SIG-M5 treated with dmso at 0.1 percent for 504 hours (cell line): ENCODE data around the gene CATSPERB.
"Not testable (repeated sequence)": the region's sequence is repeated elsewhere in the genome, so short reads cannot be mapped to it uniquely, and the experiment has no call there.

Source experiments
- DNase-seq: peaks from one replicate; lab custom pipeline; 2025; ENCODE audit not compliant: unreplicated experiment; lab: John Stamatoyannopoulos, UW

The CATSPERB gene

DNA sequence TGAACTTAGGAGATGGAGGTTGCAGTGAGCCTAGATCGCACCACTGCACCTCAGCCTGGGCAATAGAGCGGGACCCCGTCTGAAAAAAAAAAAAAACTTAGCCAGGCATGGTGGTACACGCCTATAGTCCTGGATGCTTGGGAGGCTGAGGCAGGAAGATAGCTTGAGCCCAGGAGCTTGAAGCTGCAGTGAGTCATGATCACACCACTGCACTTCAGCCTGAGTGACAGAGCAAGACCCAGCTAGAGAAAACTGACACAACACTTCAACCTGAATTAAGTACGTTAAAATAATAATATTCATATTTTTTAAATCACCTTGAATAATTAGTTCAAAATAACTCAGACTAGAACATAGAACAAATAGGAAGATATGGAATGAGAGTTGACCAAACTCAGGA, 5.7 kb upstream of the CATSPERB start:
- no peak for DNase-seq

DNA sequence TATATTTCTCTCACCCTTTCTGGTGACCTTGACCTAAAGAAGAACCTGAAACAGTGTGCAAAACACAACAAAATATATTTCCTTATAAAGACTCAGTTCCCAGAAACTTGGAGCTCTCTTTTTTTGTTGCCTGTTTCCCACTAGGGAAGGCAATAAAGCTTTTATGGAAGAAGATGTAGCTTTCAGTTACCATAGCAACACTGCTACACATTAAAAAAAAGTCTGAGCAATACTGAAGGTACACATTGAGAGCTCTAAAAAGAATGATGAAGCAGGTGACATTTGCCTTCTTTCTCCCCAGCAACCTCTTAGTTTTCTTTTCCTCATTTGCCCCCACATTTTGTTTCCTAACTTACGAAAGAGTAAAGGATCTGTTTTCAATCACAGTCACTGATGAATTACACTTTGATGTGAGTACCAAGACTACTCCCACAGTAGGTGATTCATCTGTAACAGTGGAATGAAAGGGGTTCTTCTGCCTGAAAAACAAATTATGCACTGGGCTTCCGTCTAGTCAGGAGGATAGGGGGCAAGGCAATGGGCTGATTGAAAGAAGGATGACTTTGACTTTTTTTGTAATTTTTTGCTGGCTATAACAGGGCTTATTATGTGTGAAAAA, 1.1 kb upstream of the CATSPERB start:
- no peak for DNase-seq

DNA sequence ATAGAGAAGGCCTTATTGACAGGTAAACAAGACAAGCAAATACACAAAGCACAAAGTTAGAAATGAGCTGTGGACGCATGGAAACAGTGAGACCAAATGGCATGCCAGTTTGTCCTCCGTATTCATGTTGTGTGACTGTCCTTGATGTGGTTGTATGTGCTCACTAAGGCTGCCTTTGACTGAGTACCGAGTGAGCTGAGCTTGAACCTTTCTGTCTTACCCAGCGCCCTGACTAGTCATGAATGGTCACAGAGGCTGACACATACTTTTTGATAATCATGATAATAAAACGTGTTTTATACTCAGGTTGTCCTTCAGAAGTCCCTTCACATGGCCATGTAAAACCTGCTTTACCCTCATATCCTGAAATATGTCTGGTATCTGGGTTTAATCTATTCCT, 553 bp upstream of the CATSPERB start:
- no peak for DNase-seq

DNA sequence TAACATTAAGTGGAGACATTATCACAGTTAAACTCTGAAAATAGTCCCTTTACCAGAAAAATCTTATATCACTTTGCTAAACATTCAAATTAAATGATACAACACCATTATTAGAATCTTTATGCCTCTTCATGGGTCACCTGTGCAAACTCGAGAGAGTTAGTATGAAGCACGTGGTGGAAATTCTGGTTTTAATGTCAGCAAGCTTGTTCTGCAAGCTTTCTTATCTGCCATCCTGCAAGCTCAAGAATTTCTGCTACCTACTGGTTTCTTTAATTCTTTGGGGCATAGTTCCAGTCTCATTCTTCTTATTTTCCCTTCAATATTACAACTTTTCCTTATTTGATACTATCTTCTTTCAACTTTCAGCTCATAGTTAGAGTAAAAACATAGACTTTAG, 868 bp downstream of the CATSPERB start:
- peak; percentile 38 for DNase-seq

DNA sequence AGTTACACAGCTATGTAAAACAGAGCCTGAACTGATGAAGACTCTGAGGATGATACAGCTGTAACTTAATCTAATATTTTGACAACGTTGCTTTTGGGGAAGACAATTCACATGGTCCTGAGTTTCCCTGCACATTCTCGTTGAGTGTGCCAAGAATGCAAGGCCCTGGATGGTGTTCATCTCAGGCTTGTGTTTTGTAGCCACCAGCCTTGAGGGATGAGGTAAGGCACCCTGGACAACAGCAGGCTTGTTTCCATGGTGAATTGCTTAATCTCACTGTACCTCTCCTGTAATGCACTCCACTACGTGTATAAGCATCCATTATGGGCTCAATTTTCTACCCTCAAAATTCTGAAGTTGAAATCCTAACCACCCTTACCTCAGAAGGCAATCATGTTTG, 2.1 kb downstream of the CATSPERB start:
- DNase-seq = no peak

DNA sequence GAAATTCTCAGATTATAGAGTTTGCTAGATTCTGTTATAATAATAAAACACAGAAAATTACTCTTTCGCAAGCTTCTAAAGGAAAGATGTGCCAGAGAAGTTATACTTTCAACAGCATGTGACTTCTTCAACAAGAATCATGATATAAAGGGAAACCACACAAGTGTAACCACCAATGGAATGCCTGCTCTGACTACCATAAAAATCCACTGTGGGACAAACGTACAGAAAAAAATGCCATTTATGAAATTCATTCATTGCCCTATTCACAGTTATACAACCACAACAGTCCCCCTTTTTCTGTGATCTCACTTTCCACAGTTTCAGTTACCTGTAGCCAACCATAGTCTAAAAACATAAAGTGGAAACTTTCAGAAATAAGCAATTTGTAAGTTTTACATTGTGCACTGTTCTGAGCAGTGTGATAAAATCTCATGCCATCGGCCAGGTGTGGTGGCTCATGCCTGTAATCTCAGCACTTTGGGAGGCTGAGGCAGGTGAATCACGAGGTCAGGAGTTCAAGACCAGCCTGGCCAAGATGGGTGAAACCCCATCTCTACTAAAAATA, 3.2 kb downstream of the CATSPERB start:
- DNase-seq = no peak

DNA sequence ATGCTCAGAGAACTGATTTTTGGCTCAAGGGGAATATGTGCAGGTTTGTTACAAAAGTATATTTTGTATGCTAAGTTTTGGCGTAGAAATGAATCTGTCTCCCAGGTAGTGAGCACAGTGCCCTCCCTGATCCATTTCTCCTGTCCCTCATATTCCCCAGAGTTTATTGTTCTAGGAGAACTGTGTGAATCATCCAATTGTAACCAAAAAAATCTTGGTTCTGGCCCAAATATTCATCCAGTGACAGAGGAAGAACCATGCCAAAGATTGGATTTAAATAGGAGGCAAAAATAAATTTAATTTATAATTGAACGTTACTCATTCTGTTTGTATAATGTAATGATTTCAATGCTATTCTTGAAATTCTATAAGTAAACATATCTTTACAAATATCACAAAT, 4.8 kb downstream of the CATSPERB start:
- no peak for DNase-seq

DNA sequence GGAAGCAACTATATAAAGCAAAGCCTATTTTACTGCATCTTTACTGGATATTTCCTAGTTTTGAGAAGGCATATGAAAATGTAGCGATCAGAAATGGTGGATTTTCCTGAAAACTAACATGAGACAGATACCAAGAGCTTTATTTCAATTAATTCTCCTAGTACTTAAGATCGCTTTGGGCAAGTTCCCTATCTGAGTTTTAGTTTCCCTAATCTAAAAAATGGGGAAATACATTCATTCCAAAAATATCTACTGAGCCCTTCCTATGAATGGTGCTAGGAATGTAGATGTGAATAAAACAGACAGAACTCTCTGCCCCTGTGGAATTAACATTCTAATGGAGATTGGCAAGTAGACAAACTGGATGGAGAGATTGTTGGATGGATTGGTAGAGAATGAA, 8.4 kb downstream of the CATSPERB start:
- DNase-seq = no peak

DNA sequence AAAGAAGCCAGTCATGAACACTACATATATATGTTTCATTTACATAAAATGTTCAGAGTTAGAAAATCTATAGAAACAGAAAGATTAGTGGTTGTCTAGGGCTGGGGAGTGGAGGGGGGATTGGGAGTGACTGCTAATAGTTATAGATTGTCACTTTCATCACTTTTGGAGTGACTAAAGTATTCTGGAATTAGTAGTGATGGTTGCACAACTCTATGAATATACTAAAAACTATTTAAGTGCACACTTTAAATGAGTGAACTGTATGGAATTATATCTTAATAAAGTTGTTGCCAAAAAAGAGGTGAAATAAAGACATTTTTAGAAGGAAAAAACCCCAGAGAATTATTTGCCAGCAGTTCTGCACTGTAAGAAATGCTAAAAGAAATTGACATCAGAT, 9.5 kb downstream of the CATSPERB start:
- DNase-seq = no peak

DNA sequence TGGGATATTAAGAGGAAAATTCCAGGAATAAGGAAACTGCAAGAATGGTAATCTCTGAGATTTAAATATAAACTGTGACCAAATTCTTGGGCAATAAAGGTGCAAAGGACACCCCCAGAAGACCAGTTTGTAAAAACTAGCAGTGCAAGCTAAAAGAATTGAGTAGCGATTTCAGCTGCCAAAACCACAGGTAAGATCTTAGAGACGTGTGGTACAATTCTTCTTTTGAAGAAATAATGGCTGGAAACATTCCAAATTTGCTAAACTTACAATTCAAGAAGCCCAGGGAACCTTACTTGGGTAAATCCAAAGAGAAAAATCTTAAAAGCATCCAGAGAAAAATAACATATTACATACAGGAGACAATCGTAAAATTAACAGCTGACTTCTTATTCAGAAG, 12.0 kb downstream of the CATSPERB start:
- DNase-seq = no peak

DNA sequence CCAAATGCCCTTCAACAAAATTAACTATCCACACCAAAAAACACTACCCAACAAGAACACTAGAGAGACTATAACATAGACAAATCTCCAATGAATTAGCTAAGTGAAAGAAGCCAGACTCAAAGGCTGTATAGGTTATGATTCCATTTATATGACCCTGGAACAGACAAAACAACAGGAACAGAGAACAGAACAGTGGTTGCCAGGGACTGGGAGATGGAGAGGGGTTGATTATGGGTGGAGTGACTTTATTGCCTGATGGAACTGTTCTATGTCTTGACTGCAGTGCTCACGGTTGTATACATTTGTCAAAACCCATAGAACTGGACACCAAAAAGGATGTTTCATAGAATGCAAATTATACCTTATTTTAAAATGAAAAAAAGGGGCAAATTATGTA, 14.9 kb downstream of the CATSPERB start:
- DNase-seq = no peak

DNA sequence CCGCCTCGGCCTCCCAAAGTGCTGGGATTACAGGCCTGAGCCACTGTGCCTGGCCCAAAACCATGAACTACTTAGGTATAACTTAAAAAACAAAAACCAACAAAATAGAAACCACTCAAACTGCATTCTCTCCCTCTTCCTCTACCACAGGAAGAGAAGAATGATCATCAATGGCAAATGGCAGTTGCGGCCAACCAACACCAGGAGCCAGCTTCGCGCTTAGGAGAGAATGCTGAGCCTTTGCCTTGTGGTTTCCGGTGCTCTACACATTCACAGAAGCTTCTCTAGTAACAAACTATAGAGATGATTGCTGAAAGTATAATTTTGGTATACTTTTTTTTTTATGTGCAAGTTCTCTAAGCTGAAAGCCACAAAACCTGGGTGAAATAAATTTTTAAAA, 17.1 kb downstream of the CATSPERB start:
- no peak for DNase-seq

DNA sequence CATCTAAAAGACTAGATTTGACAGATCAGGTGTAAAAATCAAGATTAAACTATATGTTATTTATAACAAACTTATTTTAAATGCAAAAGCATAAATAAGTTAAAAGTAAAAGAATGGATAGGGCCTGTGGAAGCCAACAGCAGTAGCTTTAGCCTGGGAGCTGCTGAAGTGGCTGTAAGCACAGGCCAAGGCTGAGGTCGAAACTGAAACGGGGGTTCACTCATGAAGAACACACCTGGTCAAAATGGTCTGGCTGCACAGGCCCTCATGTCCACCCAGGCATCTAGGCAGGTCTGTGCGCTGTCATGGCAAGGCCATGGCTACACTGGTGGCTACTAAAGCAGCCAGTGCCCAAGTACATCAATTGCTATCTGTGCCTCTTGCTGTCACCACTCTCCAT, 23.1 kb downstream of the CATSPERB start:
- no peak for DNase-seq

DNA sequence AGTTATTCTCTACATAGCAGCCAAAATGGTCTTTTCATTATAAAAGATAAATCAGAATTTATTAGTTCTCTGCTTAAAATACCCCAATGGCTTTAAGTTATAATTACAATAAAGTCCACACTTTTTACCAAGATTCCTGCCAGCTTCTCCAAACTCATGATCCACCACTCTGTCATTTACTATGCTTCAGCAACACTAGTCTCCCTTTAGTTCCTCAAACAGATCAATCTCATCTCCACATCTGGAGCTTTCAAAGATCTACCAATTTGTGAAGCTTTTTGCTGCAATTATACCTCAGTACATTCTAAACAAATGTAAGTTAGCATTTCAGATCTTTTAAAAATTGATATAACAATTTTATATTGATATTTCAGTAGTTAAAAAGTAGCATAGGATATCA, 24.9 kb downstream of the CATSPERB start:
- no peak for DNase-seq

DNA sequence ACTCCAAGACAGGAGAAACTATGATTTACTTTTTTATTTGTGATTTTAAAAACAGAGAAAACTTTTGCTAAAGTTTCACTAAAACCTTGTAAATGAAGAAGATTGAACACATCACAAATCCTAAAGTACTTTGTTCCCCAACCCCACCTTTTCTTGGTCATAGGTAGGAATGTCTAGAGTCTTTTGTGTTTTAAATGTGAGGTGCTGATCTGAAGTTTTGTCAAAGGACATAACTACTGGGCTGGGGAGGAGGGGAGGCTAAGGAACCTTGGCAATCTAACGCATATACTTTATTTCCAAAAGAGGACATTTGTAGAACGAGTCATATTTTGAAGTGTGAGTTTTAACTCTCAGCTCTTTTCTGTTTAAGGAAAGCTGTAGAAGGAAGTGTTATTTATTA, 37.2 kb downstream of the CATSPERB start:
- no peak for DNase-seq

DNA sequence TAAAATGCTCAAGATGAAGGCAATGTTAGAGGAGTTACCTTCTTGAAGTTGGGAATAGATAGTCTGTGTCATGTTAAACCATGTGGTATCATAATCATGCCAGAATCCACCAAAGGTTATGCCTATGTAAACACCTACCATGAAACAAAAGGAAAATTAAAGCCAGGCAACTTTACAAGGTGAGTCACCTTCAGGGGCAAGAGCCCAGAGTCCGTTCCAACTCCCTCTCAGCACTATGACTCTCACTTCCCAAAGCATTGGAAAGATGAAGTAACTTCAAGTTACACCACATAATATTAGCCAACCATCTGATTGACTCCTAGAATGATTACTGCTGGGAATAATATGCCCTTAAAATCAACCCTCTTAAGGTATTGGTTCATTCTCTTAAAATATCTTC, 38.5 kb downstream of the CATSPERB start:
- DNase-seq = no peak

DNA sequence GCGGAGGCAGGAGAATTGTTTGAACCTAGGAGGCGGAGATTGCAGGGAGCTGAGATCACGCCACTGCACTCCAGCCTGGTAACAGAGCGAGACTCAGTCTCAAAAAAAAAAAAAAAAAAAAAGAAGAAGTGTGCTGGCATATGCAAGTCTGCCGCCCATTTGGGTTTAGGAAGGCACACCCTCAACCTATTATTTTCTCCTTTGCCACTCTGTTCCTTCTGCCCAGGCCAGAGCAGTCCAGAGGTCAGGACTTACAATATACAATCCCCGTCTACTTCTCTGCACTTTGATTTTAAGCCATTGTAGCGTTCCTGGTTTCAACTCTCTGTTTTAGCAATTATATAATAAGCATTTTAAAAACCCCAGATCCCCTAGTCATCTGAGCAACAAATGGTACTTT, 39.8 kb downstream of the CATSPERB start:
- DNase-seq = no peak

DNA sequence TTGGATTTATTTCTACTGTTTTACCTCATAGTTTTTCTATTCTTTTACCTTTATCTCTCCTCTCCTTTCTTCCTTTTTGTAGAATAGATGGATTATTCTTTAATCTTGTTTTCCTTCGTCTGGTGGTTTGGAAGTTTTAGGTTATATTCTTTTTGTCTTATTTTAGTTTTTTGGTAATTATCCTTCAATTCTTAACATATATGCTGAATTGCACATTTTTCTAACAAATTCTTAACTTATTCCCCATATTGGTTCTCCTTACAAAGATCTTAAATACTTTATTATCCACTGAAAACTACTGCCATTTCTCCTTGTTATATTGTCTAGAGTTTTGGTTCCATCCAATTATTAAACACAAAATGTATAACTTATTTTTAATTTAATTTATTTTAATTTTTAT, 42.3 kb downstream of the CATSPERB start:
- DNase-seq = no peak

DNA sequence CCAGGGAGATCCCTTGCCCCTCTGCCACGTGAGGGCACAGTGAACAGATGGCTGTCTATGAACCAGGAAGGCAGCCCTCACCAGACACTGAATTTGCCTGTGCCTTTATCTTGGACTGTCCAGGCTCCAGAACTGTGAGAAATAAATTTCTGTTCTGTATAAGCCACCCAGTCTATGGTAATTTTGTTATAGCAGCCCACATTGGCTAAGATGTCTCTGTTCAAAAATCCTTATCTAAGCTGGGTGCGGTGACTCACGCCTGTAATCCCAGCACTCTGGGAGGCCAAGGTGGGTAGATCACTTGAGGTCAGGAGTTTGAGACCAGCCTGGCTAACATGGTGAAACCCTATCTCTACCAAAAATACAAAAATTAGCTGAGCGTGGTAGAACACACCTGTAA, 44.5 kb downstream of the CATSPERB start:
- DNase-seq = not testable (repeated sequence)

DNA sequence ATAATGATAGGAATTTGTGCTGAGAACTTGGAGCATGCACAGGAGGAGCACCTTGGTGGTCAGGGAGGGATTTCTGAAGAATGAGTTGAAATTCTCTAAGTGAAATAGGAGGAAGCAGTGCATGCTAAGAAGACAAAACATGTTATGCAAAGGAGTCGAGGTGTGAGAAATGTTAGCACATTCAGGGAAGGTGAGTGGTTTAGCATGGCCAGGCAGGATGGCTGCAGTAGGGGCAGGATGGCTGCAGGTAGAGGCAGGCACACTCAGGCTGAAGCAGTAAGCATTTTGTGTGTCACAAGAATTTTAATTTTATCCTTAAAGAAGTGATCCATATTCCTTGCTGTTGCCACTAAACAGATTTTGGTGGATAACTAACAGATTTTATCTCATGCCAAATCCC, 46.3 kb downstream of the CATSPERB start:
- DNase-seq = no peak

DNA sequence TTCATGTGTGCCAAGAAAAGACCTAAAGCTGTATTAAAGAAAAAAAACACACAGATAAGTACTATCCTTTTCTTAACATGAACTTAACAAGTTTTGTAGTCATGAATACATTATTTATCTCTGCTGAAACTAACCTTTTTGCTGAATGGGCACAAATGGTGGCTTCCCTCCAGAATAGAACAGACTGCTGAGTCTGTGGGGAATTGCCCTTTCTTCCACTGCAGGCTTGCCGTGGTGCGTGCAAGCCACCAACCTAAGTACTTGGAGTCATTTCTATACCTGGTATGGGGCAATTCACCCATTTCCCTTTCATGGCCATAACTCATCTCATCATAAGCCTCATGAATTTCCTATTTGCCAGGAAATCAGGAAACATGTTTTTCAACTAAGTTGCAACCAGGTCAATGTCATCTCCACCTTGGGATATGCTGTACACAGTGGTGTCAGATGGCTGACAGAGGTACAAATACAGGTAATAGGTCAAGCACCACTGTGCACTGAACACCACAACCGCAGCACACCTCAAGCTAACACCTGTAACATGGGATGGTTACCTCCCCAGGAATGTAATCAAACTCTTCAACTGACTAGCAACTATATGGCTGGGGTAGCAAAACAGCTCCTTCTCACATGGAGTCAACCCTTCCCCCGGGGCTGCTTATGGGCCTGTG, 49.9 kb downstream of the CATSPERB start:
- no peak for DNase-seq

DNA sequence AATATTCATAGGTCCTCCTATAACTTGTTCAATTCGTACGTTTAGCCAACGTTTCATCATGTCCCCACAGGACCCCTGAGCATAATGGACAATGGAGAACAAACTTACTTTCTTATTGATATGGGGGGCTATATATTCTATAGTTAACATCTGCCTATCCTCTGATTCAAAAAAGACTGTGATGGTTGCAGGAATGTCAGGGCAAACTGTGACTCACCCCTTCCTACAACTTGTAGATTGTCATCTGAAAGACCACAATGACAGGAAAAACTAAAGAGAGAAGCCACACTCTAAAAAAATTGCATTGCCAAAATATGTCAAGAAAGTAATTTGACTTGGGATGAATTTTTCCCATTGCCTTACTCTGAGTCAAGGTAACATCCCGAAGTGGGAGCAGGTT, 50.8 kb downstream of the CATSPERB start:
- DNase-seq = no peak

DNA sequence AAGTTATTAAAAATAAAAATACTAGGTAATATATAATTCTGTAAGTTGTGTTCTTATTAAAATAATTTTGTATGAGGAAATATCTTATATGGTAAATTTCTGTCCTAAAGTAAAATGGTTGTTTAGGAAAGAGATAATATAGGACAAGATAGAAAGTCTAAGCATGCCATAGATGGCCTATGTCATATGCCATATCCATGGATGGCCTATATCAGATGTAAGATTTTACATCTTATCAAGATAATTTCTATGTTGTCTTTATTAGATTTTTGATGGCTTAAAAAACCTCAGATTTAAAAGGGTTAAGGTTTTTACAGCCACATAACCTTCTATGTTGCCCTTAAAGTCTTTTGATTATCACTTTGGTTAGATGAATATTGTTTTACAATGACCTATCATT, 52.6 kb downstream of the CATSPERB start:
- no peak for DNase-seq
